RWPE1 (cell line): ENCODE results near the gene ABHD5.
A peak's percentile ranks its signal among the peaks of the same experiment; 100 is the strongest.

Source experiments
- CTCF ChIA-PET: fragments of 350-600 bp; sonication (Branson Sonifier 250); formaldehyde crosslinking; extraction: SDS; loops from one replicate; lab custom pipeline; 2021; lab: Yijun Ruan, JAX
- POLR2A ChIA-PET: fragments of 400-600 bp; formaldehyde crosslinking; extraction: SDS; loops from one replicate; lab custom pipeline; 2020; ENCODE audit warnings: antibody characterized with exemption; ENCODE audit not compliant: low non-redundant PET; lab: Yijun Ruan, JAX
- DNase-seq: peaks from one replicate; pipeline ENCODE4 v3.0.0; 2012; ENCODE audit warnings: low spot score
- H3K27ac ChIP-seq: fragments of 450-650 bp; 2 replicates; pipeline ENCODE4 v1.5.1; 2017
- CTCF ChIP-seq: fragments of 450-650 bp; conservative IDR thresholded peaks from 2 replicates; pipeline ENCODE4 v1.5.1; 2017; ENCODE audit warnings: low read depth, mild to moderate bottlenecking

The ABHD5 gene

GRCh38 chr3:43686333-43686699 is 4.4 kb upstream of the ABHD5 start:
- ChIA-PET CTCF (interaction anchor here (0.7 kb wide), 1 partner anchor 19 kb away, joined by 3 read pairs; no protein-coding TSS in a partner anchor), POLR2A (no interaction called here)
- no peak for DNase-seq
- no peak for TF ChIP-seq CTCF
- no peak overlapping the region for H3K27ac ChIP-seq

GRCh38 chr3:43686700-43687498 is 3.8 kb upstream of the ABHD5 start:
- TF ChIP-seq CTCF: no peak
- POLR2A ChIA-PET: no interaction called here
- CTCF ChIA-PET: interaction anchor here (0.6 to 0.7 kb wide), 2 partner anchors 20 to 973 kb away, joined by 3 read pairs; no protein-coding TSS in a partner anchor
- no peak overlapping the region for H3K27ac ChIP-seq
- DNase-seq: no peak

GRCh38 chr3:43687499-43687811 is 3.3 kb upstream of the ABHD5 start:
- no peak overlapping the region for H3K27ac ChIP-seq
- no peak for DNase-seq
- ChIA-PET CTCF (interaction anchor here (0.6 kb wide), 1 partner anchor 973 kb away, joined by 3 read pairs; no protein-coding TSS in a partner anchor), POLR2A (no interaction called here)
- TF ChIP-seq CTCF: no peak

- no peak for TF ChIP-seq CTCF
- H3K27ac ChIP-seq: no peak overlapping the region
- POLR2A ChIA-PET: no interaction called here
- CTCF ChIA-PET: no interaction called here
- no peak for DNase-seq
Observed at GRCh38 chr3:43688245-43688650, 2.5 kb upstream of the ABHD5 start.

GRCh38 chr3:43689166-43689565 is 1.6 kb upstream of the ABHD5 start:
- POLR2A ChIA-PET: no interaction called here
- DNase-seq: no peak
- CTCF ChIA-PET: no interaction called here
- no peak for TF ChIP-seq CTCF
- no peak overlapping the region for H3K27ac ChIP-seq

GRCh38 chr3:43689766-43690399 is 855 bp upstream of the ABHD5 start:
- ChIA-PET CTCF (no interaction called here), POLR2A (interaction anchor here (0.7 kb wide), 1 partner anchor 59 kb away, joined by 3 read pairs; no protein-coding TSS in a partner anchor)
- DNase-seq: no peak
- TF ChIP-seq CTCF: no peak
- H3K27ac ChIP-seq: peak overlapping the region; percentile 83
